ENCODE measurements around the gene CH25H.

DNA sequence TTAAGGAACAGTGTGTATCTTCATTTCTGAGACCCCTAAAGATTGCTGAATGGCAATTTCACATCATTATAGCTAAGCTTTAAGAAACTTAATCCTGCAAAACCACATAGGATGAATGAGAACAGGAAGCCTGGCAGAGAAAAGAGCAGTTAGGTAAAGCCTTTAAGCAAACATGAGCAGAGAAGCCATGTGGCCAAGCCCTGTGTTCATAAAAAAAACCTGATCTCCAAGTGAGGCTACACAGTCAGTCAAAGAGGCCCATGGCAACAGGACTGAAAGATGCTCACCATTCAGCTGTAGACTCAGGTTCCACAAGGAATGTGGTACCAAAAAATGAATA is 35.2 kb upstream of the CH25H start:
- TF ChIP-seq LEF1 (IDR thresholded peaks at IDR 0.05; ENCODE audit: borderline replicate concordance) (no peak), HDGF (IDR thresholded peaks at IDR 0.05; ENCODE audit: borderline replicate concordance) (no peak), ARNT (IDR thresholded peaks at IDR 0.05) (no peak), FOXK2 (IDR thresholded peaks at IDR 0.05) (no peak), TARDBP (IDR thresholded peaks at IDR 0.05) (no peak), NFRKB (IDR thresholded peaks at IDR 0.05) (no peak), SUZ12 (IDR thresholded peaks at IDR 0.05) (no peak), ELF4 (IDR thresholded peaks at IDR 0.05) (no peak), BHLHE40 (IDR thresholded peaks at IDR 0.05; ENCODE audit: borderline replicate concordance) (no peak), FOXA1 (IDR thresholded peaks at IDR 0.05) (no peak)
